Stimulated activated CD4-positive, alpha-beta T cell treated with anti-CD3 and anti-CD28 coated beads, Interleukin-12 subunit alpha, Interleukin-12 subunit beta, amount 100 ng/mL, for 24 hours (primary cell): Measurements from ENCODE around the gene ST6GALNAC1.
A peak's percentile ranks its signal among the peaks of the same experiment; 100 is the strongest.

Source experiments
- DNase-seq, 2 experiments: peaks; one replicate each; pipeline ENCODE4 v3.0.0-alpha.2; 2020; ENCODE audit warnings: low read depth in 2 of 2

Gene ST6GALNAC1, protein sequence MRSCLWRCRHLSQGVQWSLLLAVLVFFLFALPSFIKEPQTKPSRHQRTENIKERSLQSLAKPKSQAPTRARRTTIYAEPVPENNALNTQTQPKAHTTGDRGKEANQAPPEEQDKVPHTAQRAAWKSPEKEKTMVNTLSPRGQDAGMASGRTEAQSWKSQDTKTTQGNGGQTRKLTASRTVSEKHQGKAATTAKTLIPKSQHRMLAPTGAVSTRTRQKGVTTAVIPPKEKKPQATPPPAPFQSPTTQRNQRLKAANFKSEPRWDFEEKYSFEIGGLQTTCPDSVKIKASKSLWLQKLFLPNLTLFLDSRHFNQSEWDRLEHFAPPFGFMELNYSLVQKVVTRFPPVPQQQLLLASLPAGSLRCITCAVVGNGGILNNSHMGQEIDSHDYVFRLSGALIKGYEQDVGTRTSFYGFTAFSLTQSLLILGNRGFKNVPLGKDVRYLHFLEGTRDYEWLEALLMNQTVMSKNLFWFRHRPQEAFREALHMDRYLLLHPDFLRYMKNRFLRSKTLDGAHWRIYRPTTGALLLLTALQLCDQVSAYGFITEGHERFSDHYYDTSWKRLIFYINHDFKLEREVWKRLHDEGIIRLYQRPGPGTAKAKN

GRCh38 chr17:76643553-76644148 lies at the start of gene ST6GALNAC1:
ST6GALNAC1 (minus strand) TSS chr17:76643757; CDS start chr17:76643638, 119 bp downstream.
- DNase-seq = no peak

DNA sequence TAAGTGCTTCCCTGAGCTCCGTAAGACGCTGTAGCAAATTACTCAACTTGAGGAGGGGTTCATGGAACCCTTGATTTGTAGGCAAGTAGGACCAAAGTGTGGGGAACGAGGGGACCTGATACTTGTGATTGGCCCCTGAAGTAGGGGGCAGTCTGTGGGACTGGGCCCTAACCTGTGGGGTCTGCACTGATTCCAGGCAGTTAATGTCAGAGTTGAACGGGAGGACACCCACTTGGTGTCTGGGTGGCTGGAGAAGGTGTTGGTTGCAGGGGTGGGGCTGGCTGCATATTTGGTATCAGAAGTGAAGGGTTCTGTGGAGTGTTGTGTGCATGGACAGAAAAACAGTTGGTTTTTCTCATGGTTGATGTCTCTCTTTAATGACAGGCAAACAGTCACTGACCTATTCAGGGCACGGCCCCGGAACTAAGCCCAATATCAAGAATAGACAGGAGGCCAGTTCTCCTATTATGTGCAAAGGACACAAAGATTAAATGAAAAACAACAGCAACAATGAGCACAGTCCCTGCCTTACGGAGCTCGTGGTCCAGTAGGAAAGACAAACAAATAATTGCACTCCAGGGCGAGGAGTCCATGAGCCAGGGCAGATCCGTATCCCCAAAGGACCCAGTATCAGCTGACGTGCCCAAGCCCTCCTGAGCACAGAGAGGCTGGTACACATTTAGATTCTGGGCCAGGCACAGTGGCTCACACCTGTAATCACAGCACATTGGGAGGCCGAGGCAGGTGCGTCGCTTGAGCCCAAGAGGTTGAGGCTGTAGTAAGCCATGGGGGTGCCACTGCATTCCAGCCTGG lies 48.0 kb upstream of the ST6GALNAC1 start:
- no peak for DNase-seq

GRCh38 chr17:76690596-76691280 lies 47.2 kb upstream of the ST6GALNAC1 start:
- no peak for DNase-seq

DNA sequence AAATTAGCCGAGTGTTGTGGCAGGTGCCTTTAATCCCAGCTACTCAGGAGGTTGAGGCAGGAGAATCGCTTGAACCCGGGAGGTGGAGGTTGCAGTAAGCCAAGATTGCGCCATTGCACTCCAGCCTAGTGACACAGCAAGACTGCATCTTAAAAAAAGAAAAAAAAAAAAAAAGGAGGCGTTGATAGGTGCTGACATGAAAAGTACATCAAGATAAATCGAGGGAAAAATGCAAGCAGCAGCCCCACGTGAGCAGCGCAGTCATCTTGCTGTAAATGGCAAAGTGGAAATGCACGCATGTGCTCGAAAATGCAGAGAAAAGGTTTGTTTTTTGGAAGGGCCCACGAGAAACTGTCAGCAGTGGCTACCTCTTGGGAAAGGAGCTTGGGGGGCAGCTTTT lies 46.3 kb upstream of the ST6GALNAC1 start:
- DNase-seq = no peak

GRCh38 chr17:76688165-76688622 lies 44.6 kb upstream of the ST6GALNAC1 start:
- DNase-seq = no peak

GRCh38 chr17:76687298-76688164 lies 44.0 kb upstream of the ST6GALNAC1 start:
- no peak for DNase-seq

GRCh38 chr17:76686538-76687297 lies 43.2 kb upstream of the ST6GALNAC1 start:
- DNase-seq = no peak

GRCh38 chr17:76685846-76686245 lies 42.3 kb upstream of the ST6GALNAC1 start:
- no peak for DNase-seq

GRCh38 chr17:76685366-76685765 lies 41.8 kb upstream of the ST6GALNAC1 start:
- DNase-seq = no peak

DNA sequence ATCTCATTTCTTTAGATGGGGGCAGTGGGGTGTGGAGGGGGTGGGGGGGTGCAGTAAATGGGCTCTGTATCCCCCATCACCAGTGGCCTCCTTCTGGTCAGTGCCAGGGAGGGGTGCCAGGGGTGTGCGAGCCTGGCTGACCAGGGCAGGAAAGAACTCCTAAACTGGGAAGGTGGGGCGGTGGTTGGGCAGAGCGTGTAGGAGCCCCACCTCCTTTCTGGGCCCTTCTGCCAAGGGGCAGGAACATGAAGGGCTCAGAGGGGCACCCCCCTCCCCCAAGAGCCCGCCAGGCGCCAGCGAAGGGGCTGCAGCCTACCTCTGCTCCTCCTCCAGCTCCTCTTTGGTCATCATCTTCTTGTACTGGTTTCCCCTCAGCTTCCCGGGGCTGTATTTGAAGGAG lies 41.2 kb upstream of the ST6GALNAC1 start:
- DNase-seq = no peak

GRCh38 chr17:76683921-76684745 lies 40.6 kb upstream of the ST6GALNAC1 start:
- DNase-seq = no peak

DNA sequence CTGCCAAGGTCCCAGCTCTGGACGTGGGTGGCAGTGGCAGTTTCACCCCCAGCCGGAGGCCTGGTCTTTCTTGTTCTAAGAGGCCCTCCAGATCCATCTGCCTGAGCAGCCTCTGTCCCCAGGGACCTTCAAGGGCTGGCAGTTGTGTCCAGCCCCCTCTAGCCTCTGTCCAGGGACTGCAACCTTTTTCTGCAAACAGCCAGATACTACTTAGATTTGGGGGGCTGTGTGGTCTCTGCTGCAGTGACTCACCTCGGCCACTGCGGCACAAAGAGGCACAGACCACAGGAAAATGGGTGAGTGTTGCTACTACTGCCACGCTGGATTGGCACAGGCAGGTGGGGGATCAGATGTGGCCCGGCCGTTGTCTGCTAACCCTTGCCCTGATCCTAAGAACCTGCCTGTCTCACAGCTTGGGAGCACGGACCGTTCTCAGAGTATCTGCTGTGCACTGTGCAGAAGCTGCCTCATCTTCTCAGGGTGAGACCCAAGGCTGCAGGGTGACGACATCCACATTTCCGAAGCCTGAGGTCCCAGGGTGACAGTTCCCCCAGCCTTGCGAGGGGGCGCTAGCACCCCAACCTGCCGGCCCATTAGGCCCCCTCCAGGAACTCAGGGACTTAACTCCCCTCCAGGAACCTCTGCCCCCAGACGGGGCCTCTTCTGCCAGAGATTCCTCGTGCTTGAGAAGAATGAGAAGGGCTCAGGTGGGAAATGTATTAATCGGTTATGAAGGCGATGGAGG lies 39.6 kb upstream of the ST6GALNAC1 start:
- no peak for DNase-seq

- DNase-seq = no peak
These were observed 38.7 kb upstream of the ST6GALNAC1 start for GRCh38 chr17:76682296-76682695.

- DNase-seq = peak; percentile 30 to 52
These were observed 37.9 kb upstream of the ST6GALNAC1 start for GRCh38 chr17:76681222-76682137.

DNA sequence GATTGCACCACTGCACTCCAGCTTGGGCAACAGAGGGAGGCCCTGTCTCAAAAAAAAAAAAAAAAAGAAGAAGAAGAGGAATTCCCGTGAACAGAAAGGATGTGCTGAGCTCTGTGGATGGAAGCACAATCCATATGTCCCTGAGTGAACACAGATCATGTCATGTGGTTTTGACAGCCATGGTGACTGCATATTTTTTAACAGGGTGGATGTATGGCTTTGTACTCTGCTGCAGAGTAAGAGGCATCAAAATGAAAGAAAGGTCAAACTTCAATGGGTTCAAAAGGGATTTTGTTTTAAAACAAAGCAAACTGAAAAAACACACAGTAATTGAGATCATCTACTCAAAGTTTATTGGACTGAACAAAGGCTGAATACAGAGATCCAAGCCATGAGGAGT lies 35.7 kb upstream of the ST6GALNAC1 start:
- DNase-seq = no peak

DNA sequence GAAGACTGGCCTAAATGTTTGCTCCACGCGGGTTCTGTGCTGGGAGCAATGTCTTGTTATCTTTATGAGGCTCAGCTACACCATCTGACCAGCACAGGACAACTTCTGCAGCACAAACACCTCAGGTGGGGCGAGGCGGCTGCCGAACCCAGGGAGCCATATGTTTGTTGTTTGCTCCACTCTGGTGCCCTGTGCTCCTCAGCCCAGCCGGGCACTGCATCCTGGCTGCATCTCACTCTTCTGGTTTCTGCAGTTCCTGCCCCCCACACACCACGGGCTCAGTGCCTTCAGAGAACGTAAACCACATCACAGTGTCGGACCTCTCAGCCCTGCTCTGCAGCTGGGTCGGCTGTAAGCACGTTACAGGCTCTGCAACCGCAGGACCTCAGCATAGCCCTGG lies 34.8 kb upstream of the ST6GALNAC1 start:
- DNase-seq = no peak

GRCh38 chr17:76677406-76677805 lies 33.8 kb upstream of the ST6GALNAC1 start:
- DNase-seq = no peak
